GM10266 (cell line): ENCODE results near the gene TAS1R3.

Experiments
- DNase-seq: peaks from one replicate; pipeline ENCODE4 v3.0.0; 2012; ENCODE audit errors: extremely low spot score
- TF ChIP-seq, protein P1 (sequence below): IDR thresholded peaks from 2 replicates; pipeline ENCODE4 v1.5.1; 2012; ENCODE audit warnings: mild to moderate bottlenecking, low read depth; ENCODE audit not compliant: control insufficient read depth, insufficient read depth; ENCODE audit errors: missing control alignments

Gene TAS1R3

GRCh38 chr1:1322952-1323351 lies 8.1 kb upstream of the TAS1R3 start:
- DNase-seq = no peak
- TF ChIP-seq, protein P1, sequence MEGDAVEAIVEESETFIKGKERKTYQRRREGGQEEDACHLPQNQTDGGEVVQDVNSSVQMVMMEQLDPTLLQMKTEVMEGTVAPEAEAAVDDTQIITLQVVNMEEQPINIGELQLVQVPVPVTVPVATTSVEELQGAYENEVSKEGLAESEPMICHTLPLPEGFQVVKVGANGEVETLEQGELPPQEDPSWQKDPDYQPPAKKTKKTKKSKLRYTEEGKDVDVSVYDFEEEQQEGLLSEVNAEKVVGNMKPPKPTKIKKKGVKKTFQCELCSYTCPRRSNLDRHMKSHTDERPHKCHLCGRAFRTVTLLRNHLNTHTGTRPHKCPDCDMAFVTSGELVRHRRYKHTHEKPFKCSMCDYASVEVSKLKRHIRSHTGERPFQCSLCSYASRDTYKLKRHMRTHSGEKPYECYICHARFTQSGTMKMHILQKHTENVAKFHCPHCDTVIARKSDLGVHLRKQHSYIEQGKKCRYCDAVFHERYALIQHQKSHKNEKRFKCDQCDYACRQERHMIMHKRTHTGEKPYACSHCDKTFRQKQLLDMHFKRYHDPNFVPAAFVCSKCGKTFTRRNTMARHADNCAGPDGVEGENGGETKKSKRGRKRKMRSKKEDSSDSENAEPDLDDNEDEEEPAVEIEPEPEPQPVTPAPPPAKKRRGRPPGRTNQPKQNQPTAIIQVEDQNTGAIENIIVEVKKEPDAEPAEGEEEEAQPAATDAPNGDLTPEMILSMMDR = no peak

- TF ChIP-seq, protein P1 = no peak
- DNase-seq = no peak
Measured at GRCh38 chr1:1324084-1324523, 7.0 kb upstream of the TAS1R3 start.

DNA sequence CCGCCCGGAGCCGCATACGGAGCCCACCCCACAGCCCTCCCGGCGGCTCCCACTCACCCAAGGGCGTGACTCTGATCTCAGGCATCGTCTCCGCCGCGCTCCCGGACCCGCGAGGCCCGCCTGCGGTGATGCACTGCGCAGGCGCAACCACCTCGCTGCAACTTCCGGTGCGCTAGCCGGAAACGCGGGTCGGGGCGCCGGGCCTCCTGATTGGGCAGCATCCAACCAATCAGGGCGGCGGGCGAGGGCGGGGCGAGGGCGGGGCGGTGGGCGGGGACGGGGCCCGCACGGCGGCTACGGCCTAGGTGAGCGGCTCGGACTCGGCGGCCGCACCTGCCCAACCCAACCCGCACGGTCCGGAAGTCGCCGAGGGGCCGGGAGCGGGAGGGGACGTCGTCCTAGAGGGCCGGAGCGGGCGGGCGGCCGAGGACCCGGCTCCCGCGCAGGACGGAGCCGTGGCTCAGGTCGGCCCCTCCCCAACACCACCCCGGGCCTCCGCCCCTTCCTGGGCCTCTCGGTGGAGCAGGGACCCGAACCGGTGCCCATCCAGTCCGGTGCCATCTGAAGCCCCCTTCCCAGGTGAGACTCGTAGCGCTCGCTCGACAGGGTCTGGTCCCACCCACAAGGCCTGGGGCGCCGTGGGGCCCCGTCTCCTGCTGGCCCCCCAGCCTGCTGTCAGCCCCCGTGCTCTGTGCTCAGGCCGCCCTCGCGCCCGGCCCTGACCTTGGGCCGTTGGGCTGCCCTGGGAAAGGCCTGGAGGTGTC lies 6.4 kb upstream of the TAS1R3 start, which contains the start of the genes CPTP and INTS11:
CPTP (plus strand) TSS at position 279 of the 764 bp plus-strand sequence. CDS start 2,109 bp downstream, outside the sequence.
INTS11 (minus strand) TSS at position 137 of the 764 bp plus-strand sequence; CDS start at position 85, 52 bp downstream.
- TF ChIP-seq, protein P1 = no peak
- DNase-seq = peak; percentile 100

GRCh38 chr1:1325288-1326074 lies 5.6 kb upstream of the TAS1R3 start:
- no peak for DNase-seq
- TF ChIP-seq, protein P1 = no peak

DNA sequence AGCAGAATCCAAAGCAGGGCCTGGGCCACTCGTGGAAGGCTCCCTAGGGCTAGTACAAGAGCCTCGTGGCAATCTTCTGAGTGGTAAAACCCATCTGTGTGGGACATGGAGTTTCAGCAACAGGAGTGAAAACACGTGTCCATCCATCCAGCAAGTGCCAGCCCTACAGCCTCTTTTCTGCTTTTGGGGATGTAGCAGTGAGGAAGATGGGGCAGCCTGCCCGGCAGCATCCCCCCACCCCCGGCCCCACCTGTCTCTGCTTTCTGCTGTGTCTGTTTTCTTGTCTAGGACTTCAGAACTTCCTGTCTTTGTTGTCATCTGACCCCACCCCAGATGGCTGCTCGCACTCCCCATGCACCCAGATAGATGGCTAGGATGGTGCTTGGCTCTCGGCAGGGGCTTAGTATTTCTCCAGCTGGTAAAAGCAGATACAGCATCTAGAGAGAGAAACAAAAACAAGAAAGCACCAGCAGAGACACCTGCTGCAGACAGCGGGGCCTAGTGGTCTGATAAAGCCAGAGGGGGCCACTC lies 4.9 kb upstream of the TAS1R3 start:
- DNase-seq = no peak
- TF ChIP-seq, protein P1 = no peak

DNA sequence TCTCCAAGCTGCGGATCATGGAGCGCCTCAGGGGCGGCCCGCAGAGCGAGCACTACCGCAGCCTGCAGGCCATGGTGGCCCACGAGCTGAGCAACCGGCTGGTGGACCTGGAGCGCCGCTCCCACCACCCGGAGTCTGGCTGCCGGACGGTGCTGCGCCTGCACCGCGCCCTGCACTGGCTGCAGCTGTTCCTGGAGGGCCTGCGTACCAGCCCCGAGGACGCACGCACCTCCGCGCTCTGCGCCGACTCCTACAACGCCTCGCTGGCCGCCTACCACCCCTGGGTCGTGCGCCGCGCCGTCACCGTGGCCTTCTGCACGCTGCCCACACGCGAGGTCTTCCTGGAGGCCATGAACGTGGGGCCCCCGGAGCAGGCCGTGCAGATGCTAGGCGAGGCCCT lies 3.8 kb upstream of the TAS1R3 start:
- TF ChIP-seq, protein P1 = no peak
- DNase-seq = no peak
